ENCODE data around the gene ALDH3B2.
"Not testable (repeated sequence)": the region's sequence is repeated elsewhere in the genome, so short reads cannot be mapped to it uniquely, and the experiment has no call there.

The ALDH3B2 gene

GRCh38 chr11:67627441-67627811 lies 47.0 kb downstream of the ALDH3B2 start:
- FAIRE-seq: no peak
- no peak for DNase-seq (ENCODE audit: insufficient read length, low spot score)
- TF ChIP-seq, protein P1, sequence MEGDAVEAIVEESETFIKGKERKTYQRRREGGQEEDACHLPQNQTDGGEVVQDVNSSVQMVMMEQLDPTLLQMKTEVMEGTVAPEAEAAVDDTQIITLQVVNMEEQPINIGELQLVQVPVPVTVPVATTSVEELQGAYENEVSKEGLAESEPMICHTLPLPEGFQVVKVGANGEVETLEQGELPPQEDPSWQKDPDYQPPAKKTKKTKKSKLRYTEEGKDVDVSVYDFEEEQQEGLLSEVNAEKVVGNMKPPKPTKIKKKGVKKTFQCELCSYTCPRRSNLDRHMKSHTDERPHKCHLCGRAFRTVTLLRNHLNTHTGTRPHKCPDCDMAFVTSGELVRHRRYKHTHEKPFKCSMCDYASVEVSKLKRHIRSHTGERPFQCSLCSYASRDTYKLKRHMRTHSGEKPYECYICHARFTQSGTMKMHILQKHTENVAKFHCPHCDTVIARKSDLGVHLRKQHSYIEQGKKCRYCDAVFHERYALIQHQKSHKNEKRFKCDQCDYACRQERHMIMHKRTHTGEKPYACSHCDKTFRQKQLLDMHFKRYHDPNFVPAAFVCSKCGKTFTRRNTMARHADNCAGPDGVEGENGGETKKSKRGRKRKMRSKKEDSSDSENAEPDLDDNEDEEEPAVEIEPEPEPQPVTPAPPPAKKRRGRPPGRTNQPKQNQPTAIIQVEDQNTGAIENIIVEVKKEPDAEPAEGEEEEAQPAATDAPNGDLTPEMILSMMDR (IDR thresholded peaks at IDR 0.05; ENCODE audit: insufficient read depth, missing control alignments): no peak

DNA sequence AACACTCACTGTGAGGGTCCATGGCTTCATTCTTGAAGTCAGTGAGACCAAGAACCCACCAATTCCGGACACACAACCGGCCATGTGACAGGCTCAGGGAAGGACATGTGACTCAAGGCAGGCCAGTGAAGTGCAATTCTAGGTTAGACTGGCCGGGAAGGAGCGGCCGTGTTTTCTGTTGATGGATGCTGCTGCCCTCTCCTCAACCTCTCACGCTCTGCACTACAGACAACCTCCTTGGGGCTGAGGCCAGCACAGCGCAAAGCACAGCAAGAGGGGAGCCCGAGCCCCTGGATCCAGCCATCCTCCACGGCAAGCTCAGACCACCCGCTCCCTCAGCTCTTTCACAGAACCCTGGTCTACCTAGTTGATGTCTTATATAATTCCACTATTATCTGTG lies 47.5 kb downstream of the ALDH3B2 start:
- TF ChIP-seq, protein P1 (IDR thresholded peaks at IDR 0.05; ENCODE audit: insufficient read depth, missing control alignments): no peak
- FAIRE-seq (no peak), DNase-seq (ENCODE audit: insufficient read length, low spot score) (no peak)

- FAIRE-seq; DNase-seq (ENCODE audit: insufficient read length, low spot score): not testable (repeated sequence)
These were observed 48.1 kb downstream of the ALDH3B2 start for GRCh38 chr11:67626131-67626833.

GRCh38 chr11:67623795-67624194 lies 50.6 kb downstream of the ALDH3B2 start:
- FAIRE-seq: not testable (repeated sequence)

DNA sequence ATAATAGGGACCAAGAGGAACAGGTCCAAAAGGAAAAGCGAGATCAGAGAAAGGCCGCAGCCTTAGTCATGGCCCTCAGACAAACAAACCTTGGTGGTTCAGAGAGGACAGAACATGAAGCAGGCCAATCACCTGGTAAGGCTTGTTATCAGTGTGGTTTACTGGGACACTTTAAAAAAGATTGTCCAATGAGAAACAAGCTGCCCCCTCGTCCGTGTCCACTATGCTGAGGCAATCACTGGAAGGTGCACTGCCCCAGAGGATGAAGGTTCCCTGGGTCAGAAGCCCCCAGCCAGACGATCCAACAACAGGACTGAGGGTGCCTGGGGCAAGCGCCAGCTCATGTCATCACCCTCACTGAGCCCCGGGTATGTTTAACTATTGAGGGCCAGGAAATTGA lies 51.5 kb downstream of the ALDH3B2 start:
- not testable (repeated sequence) for FAIRE-seq; DNase-seq (ENCODE audit: insufficient read length, low spot score)

More at GRCh38 chr11:67623795-67624194, 50.6 kb downstream of the ALDH3B2 start:
- DNase-seq (ENCODE audit: insufficient read length, low spot score): not testable (repeated sequence)

DNA sequence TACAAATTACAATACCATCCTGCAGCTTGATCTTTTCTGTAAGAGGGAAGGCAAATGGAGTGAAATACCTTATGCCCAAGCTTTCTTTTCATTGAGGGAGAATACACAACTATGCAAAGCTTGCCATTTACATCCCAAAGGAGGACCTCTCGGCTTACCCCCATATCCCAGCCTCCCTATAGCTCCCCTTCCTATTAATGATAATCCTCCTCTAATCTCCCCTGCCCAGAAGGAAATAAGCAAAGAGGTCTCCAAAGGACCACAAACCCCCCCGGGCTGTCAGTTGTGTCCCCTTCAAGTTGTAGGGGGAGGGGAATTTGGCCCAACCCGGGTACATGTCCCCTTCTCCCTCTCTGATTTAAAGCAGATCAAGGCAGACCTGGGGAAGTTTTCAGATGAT lies 52.5 kb downstream of the ALDH3B2 start:
- not testable (repeated sequence) for FAIRE-seq; DNase-seq (ENCODE audit: insufficient read length, low spot score)

- not testable (repeated sequence) for FAIRE-seq; DNase-seq (ENCODE audit: insufficient read length, low spot score)
These were observed 53.8 kb downstream of the ALDH3B2 start for GRCh38 chr11:67620621-67621020.

DNA sequence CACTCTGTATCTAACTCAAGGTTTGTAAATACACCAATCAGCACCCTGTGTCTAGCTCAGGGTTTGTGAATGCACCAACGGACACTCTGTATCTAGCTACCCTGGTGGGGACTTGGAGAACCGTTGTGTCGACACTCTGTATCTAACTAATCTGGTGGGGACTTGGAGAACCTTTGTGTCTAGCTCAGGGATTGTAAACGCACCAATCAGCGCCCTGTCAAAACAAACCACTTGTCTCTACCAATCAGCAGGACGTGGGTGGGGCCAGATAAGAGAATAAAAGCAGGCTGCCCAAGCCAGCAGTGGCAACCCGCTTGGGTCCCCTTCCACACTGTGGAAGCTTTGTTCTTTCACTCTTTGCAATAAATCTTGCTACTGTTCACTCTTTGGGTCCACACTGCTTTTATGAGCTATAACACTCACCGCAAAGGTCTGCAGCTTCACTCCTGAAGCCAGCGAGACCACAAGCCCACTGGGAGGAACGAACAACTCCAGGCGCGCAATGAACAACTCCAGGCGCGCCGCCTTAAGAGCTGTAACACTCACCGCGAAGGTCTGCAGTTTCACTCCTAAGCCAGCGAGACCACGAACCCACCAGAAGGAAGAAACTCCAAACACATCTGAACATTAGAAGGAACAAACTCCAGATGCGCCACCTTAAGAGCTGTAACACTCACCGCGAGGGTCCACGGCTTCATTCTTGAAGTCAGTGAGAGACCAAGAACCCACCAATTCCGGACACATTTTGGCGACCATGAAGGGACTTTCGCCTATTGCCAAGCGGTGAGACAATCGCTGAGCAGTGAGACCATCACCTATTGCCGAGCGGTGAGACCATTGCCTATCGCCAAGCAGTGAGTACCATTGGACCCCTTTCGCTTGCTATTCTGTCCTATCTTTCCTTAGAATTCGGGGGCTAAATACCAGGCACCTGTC lies 54.5 kb downstream of the ALDH3B2 start:
- DNase-seq (ENCODE audit: insufficient read length, low spot score); FAIRE-seq: not testable (repeated sequence)

GRCh38 chr11:67618901-67619659 lies 55.3 kb downstream of the ALDH3B2 start:
- not testable (repeated sequence) for FAIRE-seq; DNase-seq (ENCODE audit: insufficient read length, low spot score)

DNA sequence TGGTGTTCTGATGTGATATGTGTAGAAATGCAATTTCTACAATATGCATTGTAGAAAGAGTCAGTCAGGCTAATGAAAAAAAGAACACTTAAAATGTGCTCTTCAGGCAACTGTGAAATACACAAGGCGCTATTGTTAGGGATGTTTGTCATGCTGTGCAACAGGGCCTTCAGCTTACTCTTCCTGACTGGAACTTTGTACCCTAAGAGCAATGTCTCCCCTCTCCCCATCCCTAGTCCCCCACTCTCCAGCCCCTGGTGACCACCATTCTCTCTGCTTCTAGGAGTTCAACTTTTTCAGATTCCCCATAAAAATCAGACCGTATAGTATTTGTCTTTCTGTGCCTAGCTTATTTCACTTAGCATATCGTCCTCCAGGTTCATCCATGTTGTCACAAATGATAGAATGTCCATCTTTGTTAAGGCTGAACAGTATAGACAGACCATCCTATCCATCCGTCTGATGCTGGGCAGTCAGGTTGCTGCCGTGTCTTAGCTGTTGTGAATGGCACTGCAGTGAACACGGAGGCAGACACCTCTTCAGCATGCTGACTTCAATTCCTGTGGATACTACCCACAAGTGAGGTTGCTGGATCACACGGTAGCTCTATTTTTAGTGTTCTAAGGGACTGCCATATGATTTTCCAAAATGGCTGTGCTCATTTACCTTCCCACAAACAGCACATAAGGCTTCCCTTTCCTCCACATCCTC lies 57.0 kb downstream of the ALDH3B2 start:
- FAIRE-seq: no peak
- no peak for DNase-seq (ENCODE audit: insufficient read length, low spot score)
- TF ChIP-seq, protein P1 (IDR thresholded peaks at IDR 0.05; ENCODE audit: insufficient read depth, missing control alignments): no peak
